Activated CD8-positive, alpha-beta T cell treated with anti-CD3 and anti-CD28 coated beads for 36 hours (primary cell): ENCODE measurements around the gene GPER1. TPM values are rescaled to one million over a fixed set of nuclear protein-coding genes. Genes with fewer than 3 reads are reported as not detected.

Experiments
- ATAC-seq: fragments of 200-7000 bp; cut with Tn5 transposase; one replicate; pipeline ENCODE4 v1.10.0; 2021; ENCODE audit warnings: mild to moderate bottlenecking, moderate library complexity
- CTCF ChIA-PET: fragments of 350-600 bp; sonication (Branson Sonifier 250); formaldehyde crosslinking; loops from one replicate; lab custom pipeline; 2021; ENCODE audit warnings: antibody characterized with exemption; lab: Charles Lee
- POLR2A ChIA-PET: fragments of 350-600 bp; sonication (Branson Sonifier 250); formaldehyde crosslinking; loops from one replicate; lab custom pipeline; 2021; ENCODE audit warnings: antibody characterized with exemption; lab: Charles Lee
- DNase-seq: peaks from one replicate; pipeline ENCODE4 v3.0.0-alpha.2; 2020
- H3K27ac Mint-ChIP-seq: one replicate; pipeline ENCODE4 v1.8.0; 2021; ENCODE audit warnings: mild to moderate bottlenecking, mixed read lengths
- H3K27me3 Mint-ChIP-seq: one replicate; pipeline ENCODE4 v1.8.0; 2021; ENCODE audit warnings: mixed read lengths
- H3K36me3 Mint-ChIP-seq: one replicate; pipeline ENCODE4 v1.8.0; 2021; ENCODE audit warnings: low read depth, mixed read lengths
- H3K4me1 Mint-ChIP-seq: one replicate; pipeline ENCODE4 v1.8.0; 2021; ENCODE audit warnings: low read depth, mixed read lengths
- H3K4me3 Mint-ChIP-seq: one replicate; pipeline ENCODE4 v1.8.0; 2021; ENCODE audit warnings: mild to moderate bottlenecking, moderate library complexity, mixed read lengths
- H3K9me3 Mint-ChIP-seq: one replicate; pipeline ENCODE4 v1.8.0; 2021; ENCODE audit warnings: mixed read lengths
- CTCF ChIP-seq: fragments of 200-600 bp; IDR thresholded peaks from one replicate; pipeline ENCODE4 v1.8.0; 2022; ENCODE audit warnings: antibody characterized with exemption, mild to moderate bottlenecking
- intact Hi-C: fragments of 100-400 bp; cut with micrococcal nuclease; formaldehyde crosslinking; loops from one replicate; pipeline ENCODE4 v1.10.0; 2022
- total RNA-seq, 2 experiments: library from RNA; stranded (reverse); gene quantifications; one replicate each; pipeline ENCODE4 v1.2.3, GENCODE V29; 2021

Gene GPER1
- total RNA-seq, 2 experiments from 2014 or later, result 0.16 to 0.18 TPM

DNA sequence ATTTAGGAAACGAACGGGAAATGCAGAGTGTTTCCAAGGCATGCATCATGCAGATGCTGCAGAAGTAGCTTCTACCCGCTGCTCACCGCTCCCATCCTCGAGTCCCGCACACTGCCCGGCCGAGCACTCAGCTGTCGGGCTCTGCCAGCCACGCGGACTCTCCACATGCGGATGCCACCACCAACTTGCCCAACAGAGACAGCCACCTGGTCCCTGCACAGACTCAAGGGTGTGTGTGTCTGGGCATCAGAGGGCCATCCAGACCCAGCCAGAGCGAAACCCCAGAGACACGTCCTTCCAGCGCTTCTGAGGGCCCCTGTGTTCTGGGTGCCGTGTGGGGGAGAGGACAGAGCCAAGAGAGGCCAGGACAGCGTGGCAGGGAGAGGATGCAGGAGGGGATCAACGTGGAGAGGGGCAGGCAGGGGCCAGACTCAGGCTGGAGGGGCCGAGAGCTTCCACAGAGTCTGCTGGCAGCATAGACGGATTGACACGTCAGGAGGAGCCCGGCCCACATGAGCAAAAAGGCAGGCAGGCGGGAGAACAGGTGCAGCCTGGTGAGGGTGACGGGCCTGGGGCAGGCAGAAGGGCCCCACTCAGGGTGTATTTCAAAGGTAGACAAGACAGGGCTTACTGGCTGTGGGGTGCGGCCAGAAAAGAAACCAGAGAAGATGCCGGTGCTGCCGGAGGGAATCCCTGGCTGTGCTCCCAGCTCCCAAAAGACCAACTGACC, 18.3 kb downstream of the GPER1 start:
- intact Hi-C loops, result no loop called here
- Mint-ChIP-seq H3K4me1 (peaks cover 20% of the 10 kb centered on the region), H3K27me3 (no peaks in the 10 kb centered on the region), H3K36me3 (no peaks in the 10 kb centered on the region), H3K4me3 (no peak overlapping the region), H3K9me3 (no peaks in the 10 kb centered on the region), H3K27ac (no peak overlapping the region)
- CTCF ChIA-PET, result no interaction called here
- no peak for TF ChIP-seq CTCF
- POLR2A ChIA-PET, result interaction anchor here (0.9 kb wide), 1 partner anchor 36 kb away, joined by 3 read pairs; no protein-coding TSS in a partner anchor
- DNase-seq (no peak), ATAC-seq (no peak)

DNA sequence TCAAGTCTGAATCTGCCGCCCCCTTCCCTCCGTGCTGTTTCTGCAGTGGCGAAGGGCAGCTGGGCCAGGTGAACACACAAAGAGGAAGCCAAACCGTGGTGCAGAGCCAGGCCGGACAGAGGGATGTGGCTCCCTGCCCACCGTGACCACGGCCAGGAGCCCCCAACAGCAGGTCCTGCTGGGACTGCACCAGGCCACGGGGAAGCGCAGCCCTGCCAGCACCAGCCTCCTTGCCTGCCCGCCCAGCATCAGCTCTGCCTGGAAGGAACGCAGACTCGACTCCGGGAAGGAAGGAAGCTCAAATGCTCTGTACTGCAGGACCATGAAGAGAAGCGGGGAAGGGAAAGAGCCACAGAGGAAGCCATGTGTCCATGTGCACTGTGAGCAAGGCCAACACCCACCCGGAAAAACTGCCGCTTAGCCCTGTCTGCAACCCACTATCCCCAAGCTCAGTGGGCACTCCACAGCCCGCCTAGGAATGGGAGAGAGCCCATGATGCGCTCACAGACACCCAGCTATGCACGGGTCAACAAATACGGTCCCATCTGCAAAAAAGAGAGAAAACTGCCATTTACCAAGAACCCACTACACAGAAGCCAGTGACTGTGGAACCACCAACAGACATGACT, 19.0 kb downstream of the GPER1 start:
- H3K9me3 Mint-ChIP-seq, result no peaks in the 10 kb centered on the region
- ATAC-seq, result no peak
- no peak overlapping the region for H3K4me3 Mint-ChIP-seq
- CTCF ChIA-PET, result no interaction called here
- no peak for TF ChIP-seq CTCF
- H3K27ac Mint-ChIP-seq, result no peak overlapping the region
- intact Hi-C loops, result no loop called here
- POLR2A ChIA-PET, result interaction anchor here (0.9 kb wide), 1 partner anchor 35 kb away, joined by 3 read pairs; no protein-coding TSS in a partner anchor
- H3K27me3 Mint-ChIP-seq, result no peaks in the 10 kb centered on the region
- H3K4me1 Mint-ChIP-seq, result peaks cover 20% of the 10 kb centered on the region
- no peaks in the 10 kb centered on the region for H3K36me3 Mint-ChIP-seq
- DNase-seq, result no peak

DNA sequence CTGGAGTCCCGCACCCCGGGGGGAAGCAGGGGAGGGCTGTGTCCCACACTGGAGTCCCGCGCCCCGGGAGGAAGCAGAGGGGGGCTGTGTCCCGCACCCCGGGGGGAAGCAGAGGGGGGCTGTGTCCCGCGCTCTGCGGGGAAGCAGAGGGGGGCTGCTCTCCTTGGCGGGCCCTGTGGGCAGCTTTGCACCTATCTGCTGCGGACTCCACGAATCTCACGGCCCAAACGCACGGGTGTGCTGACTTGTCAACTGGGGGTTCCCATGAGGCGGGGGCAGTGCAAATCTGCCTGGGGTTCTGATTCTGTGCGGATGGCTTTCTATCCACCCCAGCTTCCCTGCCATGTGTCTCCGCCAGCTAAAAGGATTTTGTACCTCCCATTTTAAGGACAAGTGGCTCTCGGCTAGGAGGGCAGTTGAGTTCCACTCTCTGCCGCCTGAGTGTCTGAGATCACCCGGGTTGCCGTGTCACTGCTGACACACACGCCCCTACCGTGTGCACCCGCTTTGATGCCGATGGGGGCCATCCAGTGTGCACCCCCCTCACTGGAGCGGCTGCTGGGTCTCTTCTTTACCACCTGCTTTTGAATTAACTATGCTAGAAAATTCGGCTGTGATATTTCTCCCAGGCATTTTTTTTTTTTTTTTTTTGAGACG, 20.5 kb downstream of the GPER1 start:
- Mint-ChIP-seq H3K27me3 (no peaks in the 10 kb centered on the region), H3K36me3 (no peaks in the 10 kb centered on the region), H3K4me1 (peaks cover 16% of the 10 kb centered on the region), H3K4me3 (no peak overlapping the region), H3K9me3 (no peaks in the 10 kb centered on the region), H3K27ac (no peak overlapping the region)
- no peak for TF ChIP-seq CTCF
- ATAC-seq (no peak), DNase-seq (no peak)
- POLR2A ChIA-PET, result no interaction called here
- intact Hi-C loops, result no loop called here
- CTCF ChIA-PET, result no interaction called here

DNA sequence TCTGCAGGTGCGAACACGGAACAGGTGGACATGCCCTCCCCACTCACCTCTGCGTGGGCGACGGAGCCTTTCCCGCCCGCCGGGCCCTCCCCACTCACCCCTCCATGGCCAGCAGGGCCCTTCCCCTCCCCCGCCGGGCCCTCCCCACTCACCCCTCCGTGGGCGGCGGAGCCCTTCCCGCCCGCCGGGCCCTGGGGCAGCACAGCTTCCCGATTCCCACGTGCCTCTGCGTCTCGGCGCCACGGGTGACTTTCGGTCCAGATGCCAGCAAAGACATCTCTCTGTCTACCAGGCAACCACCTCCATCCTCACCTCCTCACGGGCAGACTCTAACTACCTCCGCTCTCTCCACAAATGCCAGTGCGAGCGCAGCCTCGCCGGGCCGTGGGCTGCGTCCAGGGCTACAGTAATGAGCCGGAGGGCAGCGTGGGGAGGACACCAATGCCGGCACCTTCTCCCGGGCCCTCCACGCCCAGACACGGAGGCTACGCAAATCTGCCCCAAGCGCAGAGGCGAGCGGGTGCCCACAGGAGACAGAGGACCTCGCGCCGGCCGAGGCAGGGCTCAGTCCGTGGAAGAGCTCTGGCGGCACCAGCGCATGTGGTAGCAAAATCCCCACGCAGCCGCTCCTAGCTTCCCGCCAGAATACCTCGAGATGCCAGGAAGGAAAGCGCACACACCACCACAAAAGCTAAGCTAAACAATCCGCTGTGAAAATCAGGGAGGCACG, 21.8 kb downstream of the GPER1 start:
- Mint-ChIP-seq H3K4me1 (peaks cover 6% of the 10 kb centered on the region), H3K27ac (no peak overlapping the region), H3K36me3 (no peaks in the 10 kb centered on the region), H3K27me3 (no peaks in the 10 kb centered on the region), H3K4me3 (no peak overlapping the region), H3K9me3 (no peaks in the 10 kb centered on the region)
- ATAC-seq (no peak), DNase-seq (no peak)
- ChIA-PET CTCF (no interaction called here), POLR2A (no interaction called here)
- no peak for TF ChIP-seq CTCF
- intact Hi-C loops, result no loop called here
